ENCODE data around the gene TNFAIP8L1. TPM values are rescaled to one million over a fixed set of nuclear protein-coding genes. Genes with fewer than 3 reads are reported as not detected.

TNFAIP8L1 gene
- total and polyA plus RNA-seq, 7 donors: 3.7 to 25.2 (median 18.9) TPM

GRCh38 chr19:4660993-4661392 is 21.7 kb downstream of the TNFAIP8L1 start:
- intact Hi-C loops (cut with DNase I): no loop called here
- peaks cover 0 to 4% (median 2%) of the 10 kb centered on the region in 4 donors for H3K9me3 ChIP-seq
- no peaks in the 10 kb centered on the region for H3K27me3 ChIP-seq
- TF ChIP-seq EP300 (IDR thresholded peaks at IDR 0.05) (no peak), POLR2A (IDR thresholded peaks at IDR 0.05) (no peak), CTCF (IDR thresholded peaks at IDR 0.05) (no peak), POLR2AphosphoS5 (IDR thresholded peaks at IDR 0.05) (no peak)
- H3K36me3 ChIP-seq: peaks cover 24 to 87% (median 37%) of the 10 kb centered on the region in 4 donors
- DNase-seq: no peak
- WGBS, 2 donors: 91 to 96% methylated on average over 4 of the region's 4 CpGs
- H3K4me3 ChIP-seq: no peak overlapping the region
- H3K4me1 ChIP-seq: no peaks in the 10 kb centered on the region
- H3K27ac ChIP-seq: peak overlapping the region in 1 of 4 donors; percentile 40

- TF ChIP-seq CTCF (IDR thresholded peaks at IDR 0.05): no peak
- intact Hi-C loops (cut with DNase I): no loop called here
- DNase-seq: no peak
- Histone ChIP-seq H3K9me3 (peaks cover 0 to 4% (median 2%) of the 10 kb centered on the region in 4 donors), H3K27me3 (no peaks in the 10 kb centered on the region), H3K4me3 (no peak overlapping the region), H3K4me1 (no peaks in the 10 kb centered on the region), H3K36me3 (peaks cover 24 to 91% (median 38%) of the 10 kb centered on the region in 4 donors), H3K27ac (no peak overlapping the region)
- WGBS, 2 donors: 46 to 82% methylated on average over 20 of the region's 20 CpGs
Observed at GRCh38 chr19:4662020-4662695, 22.8 kb downstream of the TNFAIP8L1 start.

- Histone ChIP-seq H3K27ac (no peak overlapping the region), H3K4me3 (no peak overlapping the region), H3K36me3 (peaks cover 20 to 91% (median 34%) of the 10 kb centered on the region in 4 donors), H3K9me3 (peaks cover 0 to 4% (median 2%) of the 10 kb centered on the region in 4 donors), H3K27me3 (no peaks in the 10 kb centered on the region), H3K4me1 (peaks cover 0 to 2% (median 0%) of the 10 kb centered on the region in 4 donors)
- TF ChIP-seq POLR2AphosphoS5 (IDR thresholded peaks at IDR 0.05) (no peak), POLR2A (IDR thresholded peaks at IDR 0.05) (no peak), CTCF (IDR thresholded peaks at IDR 0.05) (no peak), EP300 (IDR thresholded peaks at IDR 0.05) (no peak)
- DNase-seq: no peak
- intact Hi-C loops (cut with DNase I): no loop called here
- WGBS, 2 donors: 86 to 89% methylated on average over 6 of the region's 6 CpGs
Observed at GRCh38 chr19:4662812-4663211, 23.5 kb downstream of the TNFAIP8L1 start.

GRCh38 chr19:4664642-4665041 is 25.3 kb downstream of the TNFAIP8L1 start:
- H3K4me3 ChIP-seq: no peak overlapping the region
- no peaks in the 10 kb centered on the region for H3K27me3 ChIP-seq
- WGBS, 2 donors: 90% methylated on average over 12 of the region's 12 CpGs
- peaks cover 0 to 20% (median 18%) of the 10 kb centered on the region in 4 donors for H3K4me1 ChIP-seq
- intact Hi-C loops (cut with DNase I): no loop called here
- H3K27ac ChIP-seq: no peak overlapping the region
- no peaks in the 10 kb centered on the region for H3K9me3 ChIP-seq
- peaks cover 8 to 82% (median 21%) of the 10 kb centered on the region in 4 donors for H3K36me3 ChIP-seq
- no peak for DNase-seq
- TF ChIP-seq EP300 (IDR thresholded peaks at IDR 0.05) (no peak), CTCF (IDR thresholded peaks at IDR 0.05) (no peak), POLR2AphosphoS5 (IDR thresholded peaks at IDR 0.05) (no peak), POLR2A (IDR thresholded peaks at IDR 0.05) (no peak)
